ENCODE measurements around the gene GHRHR. TPM values are rescaled to one million over a fixed set of nuclear protein-coding genes. Genes with fewer than 3 reads are reported as not detected.

The GHRHR gene
- polyA plus RNA-seq, 1 donor from 2014 or later, result not detected

DNA sequence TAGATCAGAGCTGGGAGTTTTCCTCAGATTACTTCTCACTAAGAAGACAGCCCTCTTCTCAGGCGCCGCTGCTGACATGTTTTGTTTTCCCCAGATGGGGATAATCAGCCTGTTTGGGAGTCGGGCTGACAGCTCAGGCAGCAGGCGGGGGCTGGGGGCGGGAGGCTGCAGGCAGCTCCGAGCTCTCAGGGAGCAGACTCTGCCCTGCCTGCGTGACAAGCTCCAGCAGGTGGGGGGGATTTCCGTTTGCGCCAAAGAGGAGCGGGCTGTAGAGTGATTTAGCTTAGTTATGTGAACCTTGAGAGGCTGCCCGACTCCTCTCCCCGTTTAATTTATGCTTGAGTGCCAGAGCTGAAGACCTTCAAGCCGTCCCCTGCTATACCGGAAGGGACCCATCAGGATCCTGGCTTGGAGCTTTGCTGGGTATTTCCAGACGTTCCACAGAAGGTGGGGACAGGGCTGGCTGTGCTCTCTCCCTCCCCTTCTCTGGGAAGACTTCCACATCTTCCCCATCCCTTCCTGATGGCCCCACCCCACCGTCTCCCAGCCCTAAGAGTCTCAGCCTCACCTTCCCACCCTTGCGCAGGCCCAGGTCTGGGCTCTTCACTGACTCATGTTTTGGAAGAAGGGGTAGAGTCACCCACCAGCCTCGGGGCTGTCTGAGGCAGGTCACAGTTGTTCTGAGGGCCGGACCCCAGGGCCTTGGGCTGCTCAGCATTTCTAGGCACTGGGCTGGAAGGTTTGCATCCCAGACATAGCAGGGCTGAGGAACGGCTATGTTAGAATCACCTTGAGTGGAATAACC, 63.6 kb downstream of the GHRHR start:
- H2AFZ ChIP-seq (ENCODE audit: low read depth, low read length), result no peak overlapping the region

DNA sequence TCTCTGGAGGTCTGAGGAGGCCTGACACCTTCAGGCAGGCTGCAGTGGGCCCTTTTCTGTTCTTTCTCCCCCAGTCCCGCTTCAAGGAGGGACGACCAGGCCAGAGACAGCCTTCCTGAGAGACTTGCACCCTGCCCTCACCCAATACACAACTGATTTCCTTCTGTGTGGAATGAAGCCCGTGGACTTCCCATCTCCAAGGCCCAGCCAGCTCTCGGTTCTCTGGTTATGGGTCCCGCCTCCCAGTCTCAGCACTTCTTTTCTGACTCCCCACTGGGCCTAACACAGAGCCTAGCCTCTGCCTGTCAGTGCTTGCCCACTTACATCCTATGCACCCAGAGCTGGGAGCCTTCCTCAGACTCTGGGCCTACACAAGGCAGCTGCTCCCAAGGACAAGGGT, 64.3 kb downstream of the GHRHR start:
- no peak overlapping the region for H2AFZ ChIP-seq (ENCODE audit: low read depth, low read length)
- no peak for TF ChIP-seq SMC3 (conservative IDR thresholded peaks at IDR 0.05; ENCODE audit: poor library complexity)
- TF ChIP-seq, protein P1, sequence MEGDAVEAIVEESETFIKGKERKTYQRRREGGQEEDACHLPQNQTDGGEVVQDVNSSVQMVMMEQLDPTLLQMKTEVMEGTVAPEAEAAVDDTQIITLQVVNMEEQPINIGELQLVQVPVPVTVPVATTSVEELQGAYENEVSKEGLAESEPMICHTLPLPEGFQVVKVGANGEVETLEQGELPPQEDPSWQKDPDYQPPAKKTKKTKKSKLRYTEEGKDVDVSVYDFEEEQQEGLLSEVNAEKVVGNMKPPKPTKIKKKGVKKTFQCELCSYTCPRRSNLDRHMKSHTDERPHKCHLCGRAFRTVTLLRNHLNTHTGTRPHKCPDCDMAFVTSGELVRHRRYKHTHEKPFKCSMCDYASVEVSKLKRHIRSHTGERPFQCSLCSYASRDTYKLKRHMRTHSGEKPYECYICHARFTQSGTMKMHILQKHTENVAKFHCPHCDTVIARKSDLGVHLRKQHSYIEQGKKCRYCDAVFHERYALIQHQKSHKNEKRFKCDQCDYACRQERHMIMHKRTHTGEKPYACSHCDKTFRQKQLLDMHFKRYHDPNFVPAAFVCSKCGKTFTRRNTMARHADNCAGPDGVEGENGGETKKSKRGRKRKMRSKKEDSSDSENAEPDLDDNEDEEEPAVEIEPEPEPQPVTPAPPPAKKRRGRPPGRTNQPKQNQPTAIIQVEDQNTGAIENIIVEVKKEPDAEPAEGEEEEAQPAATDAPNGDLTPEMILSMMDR (IDR thresholded peaks at IDR 0.05; ENCODE audit: poor library complexity, severe bottlenecking), result no peak
- TF ChIP-seq EZH2 (IDR thresholded peaks at IDR 0.05; ENCODE audit: borderline replicate concordance, insufficient read depth, low read length, poor library complexity, severe bottlenecking), result no peak
- TF ChIP-seq TAF1 (IDR thresholded peaks at IDR 0.05; ENCODE audit: low read depth), result no peak
- no peak for TF ChIP-seq RAD21 (conservative IDR thresholded peaks at IDR 0.05)
- TF ChIP-seq MXI1 (conservative IDR thresholded peaks at IDR 0.05; ENCODE audit: poor library complexity, severe bottlenecking), result no peak
- TF ChIP-seq POLR2AphosphoS5 (IDR thresholded peaks at IDR 0.05), result no peak
- no peak for TF ChIP-seq EP300 (conservative IDR thresholded peaks at IDR 0.05; ENCODE audit: poor library complexity, severe bottlenecking)
- TF ChIP-seq, protein P2, sequence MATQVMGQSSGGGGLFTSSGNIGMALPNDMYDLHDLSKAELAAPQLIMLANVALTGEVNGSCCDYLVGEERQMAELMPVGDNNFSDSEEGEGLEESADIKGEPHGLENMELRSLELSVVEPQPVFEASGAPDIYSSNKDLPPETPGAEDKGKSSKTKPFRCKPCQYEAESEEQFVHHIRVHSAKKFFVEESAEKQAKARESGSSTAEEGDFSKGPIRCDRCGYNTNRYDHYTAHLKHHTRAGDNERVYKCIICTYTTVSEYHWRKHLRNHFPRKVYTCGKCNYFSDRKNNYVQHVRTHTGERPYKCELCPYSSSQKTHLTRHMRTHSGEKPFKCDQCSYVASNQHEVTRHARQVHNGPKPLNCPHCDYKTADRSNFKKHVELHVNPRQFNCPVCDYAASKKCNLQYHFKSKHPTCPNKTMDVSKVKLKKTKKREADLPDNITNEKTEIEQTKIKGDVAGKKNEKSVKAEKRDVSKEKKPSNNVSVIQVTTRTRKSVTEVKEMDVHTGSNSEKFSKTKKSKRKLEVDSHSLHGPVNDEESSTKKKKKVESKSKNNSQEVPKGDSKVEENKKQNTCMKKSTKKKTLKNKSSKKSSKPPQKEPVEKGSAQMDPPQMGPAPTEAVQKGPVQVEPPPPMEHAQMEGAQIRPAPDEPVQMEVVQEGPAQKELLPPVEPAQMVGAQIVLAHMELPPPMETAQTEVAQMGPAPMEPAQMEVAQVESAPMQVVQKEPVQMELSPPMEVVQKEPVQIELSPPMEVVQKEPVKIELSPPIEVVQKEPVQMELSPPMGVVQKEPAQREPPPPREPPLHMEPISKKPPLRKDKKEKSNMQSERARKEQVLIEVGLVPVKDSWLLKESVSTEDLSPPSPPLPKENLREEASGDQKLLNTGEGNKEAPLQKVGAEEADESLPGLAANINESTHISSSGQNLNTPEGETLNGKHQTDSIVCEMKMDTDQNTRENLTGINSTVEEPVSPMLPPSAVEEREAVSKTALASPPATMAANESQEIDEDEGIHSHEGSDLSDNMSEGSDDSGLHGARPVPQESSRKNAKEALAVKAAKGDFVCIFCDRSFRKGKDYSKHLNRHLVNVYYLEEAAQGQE (IDR thresholded peaks at IDR 0.05; ENCODE audit: borderline replicate concordance), result no peak
- H3K4me3 ChIP-seq (ENCODE audit: low read length), result peak overlapping the region; percentile 47
- H3K9ac ChIP-seq (ENCODE audit: low read length), result no peak overlapping the region
- H3K36me3 ChIP-seq (ENCODE audit: insufficient read depth, low read length), result no peaks in the 10 kb centered on the region
- H3K4me2 ChIP-seq (ENCODE audit: low read length), result no peak overlapping the region
- H3K27me3 ChIP-seq (ENCODE audit: insufficient read depth, low read depth, low read length), result no peaks in the 10 kb centered on the region
- no peak overlapping the region for H3K27ac ChIP-seq (ENCODE audit: low read length)
- no peaks in the 10 kb centered on the region for H3K9me3 ChIP-seq (ENCODE audit: low read length)
- H3K79me2 ChIP-seq (replicated peaks; ENCODE audit: insufficient read depth, low read length), result no peaks in the 10 kb centered on the region
- H3F3A ChIP-seq (ENCODE audit: insufficient read depth, low read length, poor library complexity, severe bottlenecking), result no peaks in the 10 kb centered on the region
- H3K9me2 ChIP-seq (ENCODE audit: insufficient read depth, low read length), result no peaks in the 10 kb centered on the region
- no peaks in the 10 kb centered on the region for H4K20me1 ChIP-seq (ENCODE audit: insufficient read depth)

More for the DNA sequence above, 63.6 kb downstream of the GHRHR start:
- no peaks in the 10 kb centered on the region for H3K9me2 ChIP-seq (ENCODE audit: insufficient read depth, low read length)
- H3K36me3 ChIP-seq (ENCODE audit: insufficient read depth, low read length), result no peaks in the 10 kb centered on the region
- no peaks in the 10 kb centered on the region for H3K27me3 ChIP-seq (ENCODE audit: insufficient read depth, low read depth, low read length)
- peak overlapping the region; percentile 47 for H3K4me3 ChIP-seq (ENCODE audit: low read length)
- H3F3A ChIP-seq (ENCODE audit: insufficient read depth, low read length, poor library complexity, severe bottlenecking), result no peaks in the 10 kb centered on the region
- H3K79me2 ChIP-seq (replicated peaks; ENCODE audit: insufficient read depth, low read length), result no peaks in the 10 kb centered on the region
- H3K9ac ChIP-seq (ENCODE audit: low read length), result peak overlapping the region; percentile 34
- peak overlapping the region; percentile 59 for H3K27ac ChIP-seq (ENCODE audit: low read length)
- H3K9me3 ChIP-seq (ENCODE audit: low read length), result no peaks in the 10 kb centered on the region
- H4K20me1 ChIP-seq (ENCODE audit: insufficient read depth), result no peaks in the 10 kb centered on the region
- no peak for TF ChIP-seq RAD21 (conservative IDR thresholded peaks at IDR 0.05)
- TF ChIP-seq SMC3 (conservative IDR thresholded peaks at IDR 0.05; ENCODE audit: poor library complexity), result peak; percentile 29
- TF ChIP-seq, protein P2 (IDR thresholded peaks at IDR 0.05; ENCODE audit: borderline replicate concordance), result no peak
- no peak for TF ChIP-seq EZH2 (IDR thresholded peaks at IDR 0.05; ENCODE audit: borderline replicate concordance, insufficient read depth, low read length, poor library complexity, severe bottlenecking)
- TF ChIP-seq, protein P1 (IDR thresholded peaks at IDR 0.05; ENCODE audit: poor library complexity, severe bottlenecking), result no peak
- TF ChIP-seq TAF1 (IDR thresholded peaks at IDR 0.05; ENCODE audit: low read depth), result no peak
- TF ChIP-seq EP300 (conservative IDR thresholded peaks at IDR 0.05; ENCODE audit: poor library complexity, severe bottlenecking), result peak; percentile 94
- peak; percentile 93 for TF ChIP-seq POLR2AphosphoS5 (IDR thresholded peaks at IDR 0.05)
- no peak for TF ChIP-seq MXI1 (conservative IDR thresholded peaks at IDR 0.05; ENCODE audit: poor library complexity, severe bottlenecking)
- H3K4me2 ChIP-seq (ENCODE audit: low read length), result no peak overlapping the region

All from neural cell (in vitro differentiated cells).